BLaER1 treated with 17β-estradiol and CSF1 and Interleukin-3, amounts not matched to agents 10 nM and 100 nM (cell line): ENCODE results near the gene MRPS9.
A peak's percentile ranks its signal among the peaks of the same experiment; 100 is the strongest.

Source experiments
- H3K27ac ChIP-seq, 11 experiments: shearing (Covaris generic); formaldehyde crosslinking; 2 replicates each; pipeline ENCODE4 v1.8.1; 2022
- H3K27me3 ChIP-seq, 11 experiments: shearing (Covaris generic); formaldehyde crosslinking; 2 replicates each; pipeline ENCODE4 v1.8.1; 2022
- H3K36me3 ChIP-seq, 11 experiments: shearing (Covaris generic); formaldehyde crosslinking; 2 replicates each; pipeline ENCODE4 v1.8.1; 2022
- H3K4me1 ChIP-seq, 10 experiments: shearing (Covaris generic); formaldehyde crosslinking; 2 replicates each; pipeline ENCODE4 v1.8.1; 2022
- H3K4me2 ChIP-seq, 11 experiments: shearing (Covaris generic); formaldehyde crosslinking; 2 replicates each; pipeline ENCODE4 v1.8.1; 2022
- H3K4me3 ChIP-seq, 10 experiments: shearing (Covaris generic); formaldehyde crosslinking; 2 replicates each; pipeline ENCODE4 v1.8.1; 2022
- H3K9ac ChIP-seq, 11 experiments: shearing (Covaris generic); formaldehyde crosslinking; 2 replicates each; pipeline ENCODE4 v1.8.1; 2022
- H3K9me3 ChIP-seq, 11 experiments: shearing (Covaris generic); formaldehyde crosslinking; replicated peaks in 1 of 11; 2 replicates each; pipeline ENCODE4 v1.8.1; 2022
- H4K20me1 ChIP-seq, 11 experiments: shearing (Covaris generic); formaldehyde crosslinking; 2 replicates each; pipeline ENCODE4 v1.8.1; 2022
- Cebpa-rat ChIP-seq, 11 experiments: shearing (Covaris generic); IDR thresholded peaks; 2 replicates each; pipeline ENCODE4 v1.8.1; 2022

MRPS9 gene

DNA sequence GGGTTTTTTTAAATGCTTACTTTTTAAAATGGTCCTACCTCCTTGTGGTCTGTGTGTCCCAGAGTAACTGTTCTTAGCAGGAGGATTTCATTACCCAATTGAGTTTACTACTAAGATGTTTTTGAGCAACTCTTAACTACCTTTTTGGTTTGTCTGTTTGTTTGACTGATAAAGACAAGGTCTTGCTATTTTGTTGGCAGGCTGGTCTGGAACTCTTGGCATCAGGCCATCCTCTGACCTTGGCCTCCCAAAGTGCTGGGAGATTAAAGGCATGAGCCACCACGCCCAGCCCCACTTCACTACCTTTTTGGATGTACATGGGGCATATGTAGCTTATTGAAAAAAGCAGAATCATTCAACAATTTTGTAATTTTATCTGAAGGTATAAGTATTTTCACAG is 14.9 kb downstream of the MRPS9 start:
- H3K36me3 ChIP-seq, result peaks cover 46 to 70% (median 52%) of the 10 kb centered on the region in 11 experiments; a peak in 21 of 22 replicates

DNA sequence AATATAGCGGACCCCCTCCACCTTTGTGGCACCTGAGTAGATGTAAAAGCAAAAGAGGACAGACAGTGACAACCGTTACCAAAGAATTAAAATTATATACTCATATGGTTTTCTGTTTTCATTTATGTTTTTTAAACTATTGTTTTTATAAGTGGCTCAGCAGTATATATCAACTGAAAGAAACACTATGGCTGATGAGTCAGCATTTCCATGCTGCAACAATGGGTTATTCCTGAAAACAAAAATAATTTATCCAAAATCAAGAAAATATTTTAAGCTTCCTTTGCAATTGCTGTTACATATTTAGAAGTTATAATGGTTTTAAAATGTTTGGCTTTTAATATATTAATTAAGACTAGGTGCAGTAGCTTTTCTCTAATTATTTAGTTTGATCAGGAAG is 17.7 kb downstream of the MRPS9 start:
- TF ChIP-seq Cebpa-rat (IDR thresholded peaks at IDR 0.05), result no peak
- H3K27ac ChIP-seq, result no peak overlapping the region
- H3K4me3 ChIP-seq, result no peak overlapping the region

More for the DNA sequence above, 14.9 kb downstream of the MRPS9 start:
- no peaks in the 10 kb centered on the region for H3K27me3 ChIP-seq
- no peak for TF ChIP-seq Cebpa-rat (IDR thresholded peaks at IDR 0.05)
- H3K9me3 ChIP-seq, result peaks cover 16 to 55% (median 44%) of the 10 kb centered on the region in 11 experiments
- no peak overlapping the region for H3K9ac ChIP-seq
- no peak overlapping the region for H3K4me2 ChIP-seq
- no peak overlapping the region for H3K4me3 ChIP-seq
- no peaks in the 10 kb centered on the region for H3K4me1 ChIP-seq
- no peak overlapping the region for H3K27ac ChIP-seq
- H4K20me1 ChIP-seq, result no peaks in the 10 kb centered on the region

DNA sequence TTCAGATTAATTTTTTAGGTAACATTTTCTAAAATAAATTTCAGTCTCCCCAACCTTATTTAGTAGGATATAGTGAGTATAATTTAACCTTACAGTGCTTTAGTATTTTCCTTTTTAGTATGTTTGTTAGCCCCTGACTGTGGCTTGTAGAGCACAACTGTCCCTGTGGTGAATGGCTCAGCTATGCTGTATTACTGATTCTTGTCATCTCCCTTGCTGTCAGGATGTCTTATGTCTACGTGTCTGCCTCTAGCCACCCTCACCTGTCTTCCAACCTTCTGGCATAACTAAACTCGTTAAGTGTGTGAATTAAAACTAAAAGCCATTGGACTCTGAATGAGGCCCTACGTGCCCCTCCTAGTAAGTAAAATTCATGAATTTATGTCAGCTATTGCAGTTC is 18.4 kb downstream of the MRPS9 start:
- H3K4me2 ChIP-seq, result no peak overlapping the region
- TF ChIP-seq Cebpa-rat (IDR thresholded peaks at IDR 0.05), result no peak
- peaks cover 0 to 6% (median 0%) of the 10 kb centered on the region in 10 experiments; a peak in 2 of 20 replicates for H3K4me1 ChIP-seq
- 0 out of 22 replicates have a peak, but pooled peaks cover 0 to 1% (median 0%) of the 10 kb centered on the region in 11 experiments for H4K20me1 ChIP-seq
- H3K4me3 ChIP-seq, result no peak overlapping the region
- peaks cover 7 to 32% (median 25%) of the 10 kb centered on the region in 11 experiments for H3K9me3 ChIP-seq
- H3K9ac ChIP-seq, result no peak overlapping the region
- no peak overlapping the region for H3K27ac ChIP-seq
- H3K36me3 ChIP-seq, result peaks cover 26 to 66% (median 35%) of the 10 kb centered on the region in 11 experiments
- no peaks in the 10 kb centered on the region for H3K27me3 ChIP-seq

More for the DNA sequence above, 17.7 kb downstream of the MRPS9 start:
- Histone ChIP-seq H3K9me3 (peaks cover 7 to 38% (median 31%) of the 10 kb centered on the region in 11 experiments), H4K20me1 (no peaks in the 10 kb centered on the region), H3K36me3 (peaks cover 33 to 67% (median 40%) of the 10 kb centered on the region in 11 experiments; a peak in 21 of 22 replicates), H3K27me3 (no peaks in the 10 kb centered on the region), H3K9ac (no peak overlapping the region), H3K4me2 (no peak overlapping the region), H3K4me1 (peaks cover 0 to 6% (median 0%) of the 10 kb centered on the region in 10 experiments; a peak in 2 of 20 replicates)

DNA sequence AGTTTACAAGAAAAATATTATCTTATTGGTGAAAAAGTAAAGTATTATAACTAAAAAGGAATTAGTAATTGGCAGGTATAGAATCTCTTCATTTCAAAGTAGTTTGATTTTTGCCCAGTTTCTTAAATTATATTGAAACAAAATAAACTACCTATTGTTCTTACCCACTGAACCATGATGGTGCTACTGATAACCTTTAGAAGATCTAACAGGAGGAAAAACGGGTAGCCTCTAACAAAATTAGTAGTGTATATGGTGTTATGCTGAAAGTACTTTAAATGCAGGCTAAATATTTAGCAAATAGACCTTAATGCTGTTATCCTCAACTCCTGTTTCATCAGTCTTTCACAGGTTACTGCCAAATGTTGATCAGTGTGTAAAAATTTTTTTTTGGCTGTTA is 19.1 kb downstream of the MRPS9 start:
- TF ChIP-seq Cebpa-rat (IDR thresholded peaks at IDR 0.05), result no peak
- Histone ChIP-seq H3K4me1 (peaks cover 0 to 6% (median 0%) of the 10 kb centered on the region in 10 experiments; a peak in 2 of 20 replicates), H3K27me3 (no peaks in the 10 kb centered on the region), H3K9me3 (peaks cover 7 to 26% (median 19%) of the 10 kb centered on the region in 11 experiments), H3K9ac (no peak overlapping the region), H3K4me3 (no peak overlapping the region), H3K36me3 (peaks cover 23 to 66% (median 34%) of the 10 kb centered on the region in 11 experiments), H3K4me2 (0 out of 22 replicates have a peak overlapping the region, but pooled peaks of 1 of the 11 experiments have one; percentile 2), H4K20me1 (0 out of 22 replicates have a peak, but pooled peaks cover 0 to 5% (median 0%) of the 10 kb centered on the region in 11 experiments), H3K27ac (no peak overlapping the region)

DNA sequence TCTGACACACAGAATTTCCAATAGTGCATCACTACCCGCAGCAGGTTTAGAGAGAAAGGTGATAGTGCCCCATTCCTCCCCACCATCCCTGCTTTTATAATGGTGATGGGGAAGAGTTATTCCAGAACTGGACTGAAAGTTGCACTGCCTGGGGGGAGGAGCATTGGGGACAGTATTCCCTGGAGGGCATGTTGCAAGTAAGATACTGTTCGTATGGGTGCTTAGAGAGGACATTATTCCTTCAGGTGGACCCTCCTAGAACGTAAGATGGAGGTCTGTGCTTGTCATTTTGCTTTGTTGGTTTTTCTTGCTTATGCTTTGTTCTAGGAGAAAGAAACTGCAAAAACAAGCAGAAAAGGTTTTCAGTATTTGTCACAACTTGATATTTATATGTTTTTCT is 23.7 kb downstream of the MRPS9 start:
- peaks cover 0 to 17% (median 0%) of the 10 kb centered on the region in 11 experiments; a peak in 2 of 22 replicates for H4K20me1 ChIP-seq
- H3K4me3 ChIP-seq, result no peak overlapping the region
- no peaks in the 10 kb centered on the region for H3K27me3 ChIP-seq
- no peak overlapping the region for H3K4me2 ChIP-seq
- H3K9ac ChIP-seq, result no peak overlapping the region
- H3K36me3 ChIP-seq, result peaks cover 4 to 55% (median 27%) of the 10 kb centered on the region in 11 experiments; a peak in 16 of 22 replicates
- peaks cover 0 to 6% (median 0%) of the 10 kb centered on the region in 10 experiments; a peak in 2 of 20 replicates for H3K4me1 ChIP-seq
- peaks cover 0 to 8% (median 0%) of the 10 kb centered on the region in 11 experiments; a peak in 3 of 22 replicates for H3K9me3 ChIP-seq
- TF ChIP-seq Cebpa-rat (IDR thresholded peaks at IDR 0.05), result no peak
- H3K27ac ChIP-seq, result no peak overlapping the region

DNA sequence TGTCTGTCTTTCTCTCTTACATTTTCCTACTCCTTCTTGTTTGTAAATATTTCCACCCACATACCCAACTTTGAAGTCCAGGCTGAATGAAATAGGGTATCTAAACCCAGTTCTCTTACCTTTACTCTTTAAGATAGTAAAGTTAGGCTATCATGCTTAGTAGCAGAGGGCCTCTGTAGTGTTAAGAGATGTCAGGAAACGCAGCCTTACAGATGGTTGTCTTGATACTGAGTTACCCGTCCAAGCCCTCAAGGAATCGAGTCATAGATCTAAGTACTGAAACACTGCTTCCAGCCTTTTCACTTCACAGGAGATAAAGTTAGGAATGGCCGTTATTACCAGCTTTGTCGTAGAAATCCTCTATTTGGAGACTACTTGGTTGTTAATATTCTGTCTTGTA is 24.3 kb downstream of the MRPS9 start:
- H3K36me3 ChIP-seq, result peaks cover 4 to 54% (median 27%) of the 10 kb centered on the region in 11 experiments; a peak in 16 of 22 replicates
- peaks cover 0 to 8% (median 0%) of the 10 kb centered on the region in 11 experiments; a peak in 3 of 22 replicates for H3K9me3 ChIP-seq
- no peak overlapping the region for H3K27ac ChIP-seq
- H3K4me3 ChIP-seq, result no peak overlapping the region
- H3K4me1 ChIP-seq, result peaks cover 0 to 6% (median 0%) of the 10 kb centered on the region in 10 experiments; a peak in 2 of 20 replicates
- no peak for TF ChIP-seq Cebpa-rat (IDR thresholded peaks at IDR 0.05)
- H3K4me2 ChIP-seq, result no peak overlapping the region
- H3K27me3 ChIP-seq, result no peaks in the 10 kb centered on the region
- no peak overlapping the region for H3K9ac ChIP-seq
- peaks cover 0 to 17% (median 0%) of the 10 kb centered on the region in 11 experiments; a peak in 2 of 22 replicates for H4K20me1 ChIP-seq

DNA sequence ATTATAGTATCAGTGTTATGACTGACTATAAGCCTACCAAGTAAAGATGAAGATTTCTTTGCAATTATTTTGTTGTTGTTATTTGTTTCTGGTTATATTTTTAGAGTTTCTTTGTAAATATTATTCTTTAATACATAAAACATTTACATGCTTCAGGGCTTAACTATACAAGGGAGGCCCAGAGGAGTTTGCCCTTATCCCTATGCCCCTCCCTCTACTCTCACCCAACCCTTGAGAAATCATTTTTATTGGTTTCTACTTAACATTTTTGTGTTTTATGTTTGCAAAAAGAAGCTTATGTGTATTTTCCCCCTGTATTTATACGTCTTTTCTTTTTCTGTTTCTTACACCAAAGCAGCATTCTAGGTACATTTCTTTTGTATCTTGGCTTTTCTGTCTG is 30.5 kb downstream of the MRPS9 start:
- Histone ChIP-seq H4K20me1 (peaks cover 0 to 27% (median 0%) of the 10 kb centered on the region in 11 experiments; a peak in 4 of 22 replicates), H3K36me3 (peaks cover 5 to 44% (median 25%) of the 10 kb centered on the region in 11 experiments; a peak in 19 of 22 replicates), H3K4me2 (no peak overlapping the region), H3K4me3 (no peak overlapping the region), H3K27ac (no peak overlapping the region), H3K4me1 (peaks cover 0 to 9% (median 2%) of the 10 kb centered on the region in 10 experiments; a peak in 6 of 20 replicates), H3K27me3 (no peaks in the 10 kb centered on the region), H3K9me3 (peaks cover 0 to 5% (median under 1%) of the 10 kb centered on the region in 11 experiments; a peak in 9 of 22 replicates), H3K9ac (no peak overlapping the region)
- TF ChIP-seq Cebpa-rat (IDR thresholded peaks at IDR 0.05), result no peak

DNA sequence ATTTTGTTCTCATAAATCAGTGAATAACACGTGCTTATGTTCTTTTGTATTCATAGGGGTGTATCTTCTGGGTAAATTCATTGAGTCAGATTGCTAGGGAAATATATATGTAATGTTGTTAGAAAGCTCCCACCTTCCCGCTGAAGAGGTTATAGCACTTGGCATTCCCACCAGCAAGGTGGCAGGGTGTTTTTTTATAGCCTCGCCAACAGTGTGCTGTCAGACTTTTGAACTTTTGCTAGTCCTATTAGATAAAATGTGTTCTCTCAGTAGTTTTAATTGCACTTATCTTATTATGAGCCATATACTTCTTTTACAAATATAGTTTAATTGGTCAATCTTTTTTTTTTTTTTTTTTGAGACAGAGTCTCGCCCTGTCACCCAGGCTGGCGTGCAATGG is 31.0 kb downstream of the MRPS9 start:
- no peaks in the 10 kb centered on the region for H3K27me3 ChIP-seq
- H3K4me1 ChIP-seq, result peaks cover 0 to 9% (median 2%) of the 10 kb centered on the region in 10 experiments; a peak in 6 of 20 replicates
- peaks cover 0 to 24% (median 0%) of the 10 kb centered on the region in 11 experiments; a peak in 4 of 22 replicates for H4K20me1 ChIP-seq
- no peak overlapping the region for H3K9ac ChIP-seq
- H3K4me2 ChIP-seq, result no peak overlapping the region
- TF ChIP-seq Cebpa-rat (IDR thresholded peaks at IDR 0.05), result no peak
- H3K9me3 ChIP-seq, result peaks cover 0 to 10% (median 5%) of the 10 kb centered on the region in 11 experiments; a peak in 12 of 22 replicates
- H3K4me3 ChIP-seq, result no peak overlapping the region
- H3K36me3 ChIP-seq, result peaks cover 10 to 44% (median 29%) of the 10 kb centered on the region in 11 experiments
- H3K27ac ChIP-seq, result no peak overlapping the region
